GM23338 (cell line): ENCODE data around the gene RRM1. TPM values are rescaled to one million over a fixed set of nuclear protein-coding genes. Genes with fewer than 3 reads are reported as not detected.

Source experiments
- ATAC-seq: fragments of 200-7000 bp; cut with Tn5 transposase; 3 replicates; pipeline ENCODE4 v1.9.1; 2020
- DNase-seq: peaks from one replicate; pipeline ENCODE4 v3.0.0-alpha.2; 2015; ENCODE audit warnings: low spot score
- H2AFZ ChIP-seq: fragments of 200-600 bp; sonication (generic); 2 replicates; pipeline ENCODE4 v1.8.0; 2016; ENCODE audit warnings: antibody characterized with exemption, mild to moderate bottlenecking, moderate library complexity
- H3F3A ChIP-seq: fragments of 200-600 bp; sonication (generic); replicated peaks from 2 replicates; pipeline ENCODE4 v1.8.0; 2017; ENCODE audit warnings: antibody characterized with exemption, mixed run types, low read depth
- H3K27ac ChIP-seq: fragments of 200-600 bp; sonication (generic); 2 replicates; pipeline ENCODE4 v1.6.1; 2016; ENCODE audit warnings: low read depth
- H3K27me3 ChIP-seq: fragments of 200-600 bp; sonication (generic); 2 replicates; pipeline ENCODE4 v1.8.0; 2016; ENCODE audit warnings: mild to moderate bottlenecking, mixed run types, moderate library complexity; ENCODE audit not compliant: insufficient read depth
- H3K36me3 ChIP-seq: fragments of 200-600 bp; sonication (generic); 2 replicates; pipeline ENCODE4 v1.8.0; 2016; ENCODE audit warnings: mild to moderate bottlenecking; ENCODE audit not compliant: insufficient read depth
- H3K4me1 ChIP-seq: fragments of 200-600 bp; sonication (generic); 2 replicates; pipeline ENCODE4 v1.8.0; 2016; ENCODE audit warnings: mild to moderate bottlenecking, moderate library complexity; ENCODE audit not compliant: insufficient read depth
- H3K4me2 ChIP-seq: fragments of 200-600 bp; sonication (generic); 2 replicates; pipeline ENCODE4 v1.7.1; 2017; ENCODE audit warnings: mixed run types
- H3K4me3 ChIP-seq: fragments of 200-600 bp; sonication (generic); 2 replicates; pipeline ENCODE4 v1.6.1; 2016; ENCODE audit warnings: mixed run types
- H3K79me2 ChIP-seq: fragments of 200-600 bp; sonication (generic); replicated peaks from 2 replicates; pipeline ENCODE4 v1.8.0; 2017; ENCODE audit warnings: mild to moderate bottlenecking; ENCODE audit not compliant: insufficient read depth
- H3K9me2 ChIP-seq: fragments of 200-600 bp; sonication (generic); 2 replicates; pipeline ENCODE4 v1.8.0; 2017; ENCODE audit not compliant: insufficient read depth
- H4K20me1 ChIP-seq: fragments of 200-600 bp; sonication (generic); replicated peaks from 2 replicates; pipeline ENCODE4 v1.8.0; 2017; ENCODE audit warnings: mild to moderate bottlenecking; ENCODE audit not compliant: insufficient read depth
- H3K27ac Mint-ChIP-seq: 2 replicates; pipeline ENCODE4 v1.8.0; 2020; ENCODE audit warnings: inconsistent platforms, mild to moderate bottlenecking, moderate library complexity, mixed read lengths
- H3K27me3 Mint-ChIP-seq: 3 replicates; pipeline ENCODE4 v1.8.0; 2022; ENCODE audit warnings: low read depth, mild to moderate bottlenecking, moderate library complexity, mixed read lengths, inconsistent platforms; ENCODE audit not compliant: insufficient read depth, poor library complexity
- H3K36me3 Mint-ChIP-seq: 3 replicates; pipeline ENCODE4 v1.8.0; 2021; ENCODE audit warnings: low read depth, mild to moderate bottlenecking, inconsistent platforms, moderate library complexity, mixed read lengths
- H3K4me1 Mint-ChIP-seq: 3 replicates; pipeline ENCODE4 v1.8.0; 2020; ENCODE audit warnings: mild to moderate bottlenecking, inconsistent platforms, mixed read lengths
- H3K4me3 Mint-ChIP-seq: 3 replicates; pipeline ENCODE4 v1.8.0; 2021; ENCODE audit warnings: moderate library complexity, mild to moderate bottlenecking, inconsistent platforms, mixed read lengths
- H3K9me3 Mint-ChIP-seq: 3 replicates; pipeline ENCODE4 v1.8.0; 2020; ENCODE audit warnings: moderate library complexity, mild to moderate bottlenecking, inconsistent platforms, mixed read lengths
- CREB1 ChIP-seq: fragments of 250-450 bp; sonication (Bioruptor Pico); IDR thresholded peaks from 2 replicates; pipeline ENCODE4 v1.5.0; 2020; ENCODE audit warnings: low read depth, mild to moderate bottlenecking, moderate library complexity
- CTCF ChIP-seq, 2 experiments: fragments of 200-600 bp in 1 of 2; sonication (generic) in 1 of 2; conservative IDR thresholded peaks; 2 replicates each; pipeline versions ENCODE4 v1.5.1 to v1.6.1; 2016 to 2017; ENCODE audit warnings: antibody characterized with exemption in 2 of 2, low read depth in 2 of 2, mild to moderate bottlenecking in 2 of 2, moderate library complexity in 1 of 2
- ETS1 ChIP-seq: IDR thresholded peaks from 2 replicates; pipeline ENCODE4 v1.6.1; 2016; ENCODE audit warnings: antibody characterized with exemption
- EZH2 ChIP-seq: fragments of 200-600 bp; sonication (generic); IDR thresholded peaks from one replicate; pipeline ENCODE4 v1.8.0; 2017; ENCODE audit warnings: antibody characterized with exemption, mild to moderate bottlenecking, low read depth; ENCODE audit not compliant: unreplicated experiment
- EZH2phosphoT487 ChIP-seq: fragments of 200-600 bp; sonication (generic); IDR thresholded peaks from one replicate; pipeline ENCODE4 v1.8.1; 2018; ENCODE audit warnings: antibody characterized with exemption; ENCODE audit not compliant: unreplicated experiment
- JUNB ChIP-seq: IDR thresholded peaks from one replicate; pipeline ENCODE4 v1.6.1; 2016; ENCODE audit warnings: antibody characterized with exemption; ENCODE audit not compliant: unreplicated experiment
- REST ChIP-seq: IDR thresholded peaks from one replicate; pipeline ENCODE4 v1.6.1; 2018; ENCODE audit warnings: antibody characterized with exemption; ENCODE audit not compliant: unreplicated experiment
- STAT1 ChIP-seq: IDR thresholded peaks from one replicate; pipeline ENCODE4 v1.6.1; 2016; ENCODE audit warnings: antibody characterized with exemption; ENCODE audit not compliant: unreplicated experiment
- ZNF114 ChIP-seq: fragments of 250-450 bp; sonication (Bioruptor Pico); IDR thresholded peaks from 2 replicates; pipeline ENCODE4 v1.5.0; 2020; ENCODE audit warnings: mild to moderate bottlenecking, moderate library complexity
- ZNF331 ChIP-seq: fragments of 250-450 bp; sonication (Bioruptor Pico); IDR thresholded peaks from 2 replicates; pipeline ENCODE4 v1.5.0; 2020; ENCODE audit warnings: low read depth, mild to moderate bottlenecking, moderate library complexity
- polyA plus RNA-seq: library from polyadenylated mRNA; unstranded; fragments of >200 nt; fragmentation: Nextera tagmentation; extraction: Ambion mirVana; gene quantifications from 2 replicates; pipeline ENCODE4 v1.2.1, GENCODE V29; 2016
- total RNA-seq: library from RNA; depleted of rRNA; stranded (reverse); fragments of >200 nt; shearing (Covaris generic); gene quantifications from 2 replicates; pipeline ENCODE4 v1.2.3, GENCODE V29; 2014

The RRM1 gene
- total and polyA plus RNA-seq, 2 experiments from 2014 or later: 47.3 to 96.8 TPM

GRCh38 chr11:4065601-4066377 is 28.8 kb upstream of the RRM1 start:
- no peak overlapping the region for H2AFZ ChIP-seq
- no peaks in the 10 kb centered on the region for H3K27me3 ChIP-seq
- no peaks in the 10 kb centered on the region for H3K79me2 ChIP-seq
- no peak; the same call in 2 of the 3 replicates for ATAC-seq
- H3K4me2 ChIP-seq: no peak overlapping the region
- H3K9me2 ChIP-seq: no peaks in the 10 kb centered on the region
- no peak overlapping the region for H3K4me3 ChIP-seq
- TF ChIP-seq ZNF114 (no peak), JUNB (no peak), REST (no peak), ZNF331 (CRISPR knock-in tag) (no peak), CREB1 (CRISPR knock-in tag) (no peak), ETS1 (no peak), EZH2phosphoT487 (no peak), EZH2 (no peak)
- no peaks in the 10 kb centered on the region for H3K4me1 Mint-ChIP-seq
- no peak overlapping the region for H3K27ac Mint-ChIP-seq
- no peaks in the 10 kb centered on the region for H4K20me1 ChIP-seq
- no peak overlapping the region for H3K4me3 Mint-ChIP-seq
- H3K27me3 Mint-ChIP-seq: no peaks in the 10 kb centered on the region
- H3K27ac ChIP-seq: no peak overlapping the region
- peak; percentile 56 for DNase-seq
- no peaks in the 10 kb centered on the region for H3K9me3 Mint-ChIP-seq
- H3K36me3 ChIP-seq: no peaks in the 10 kb centered on the region
- H3K4me1 ChIP-seq: 0 out of 2 replicates have a peak, but pooled peaks cover 3% of the 10 kb centered on the region
- H3F3A ChIP-seq: no peaks in the 10 kb centered on the region
- H3K36me3 Mint-ChIP-seq: no peaks in the 10 kb centered on the region

GRCh38 chr11:4066910-4067309 is 27.7 kb upstream of the RRM1 start:
- Histone ChIP-seq H3K9me2 (no peaks in the 10 kb centered on the region), H2AFZ (no peak overlapping the region), H3K4me1 (0 out of 2 replicates have a peak, but pooled peaks cover 3% of the 10 kb centered on the region), H4K20me1 (no peaks in the 10 kb centered on the region), H3K4me3 (no peak overlapping the region), H3K27me3 (no peaks in the 10 kb centered on the region), H3F3A (no peaks in the 10 kb centered on the region), H3K27ac (no peak overlapping the region), H3K36me3 (no peaks in the 10 kb centered on the region), H3K79me2 (no peaks in the 10 kb centered on the region), H3K4me2 (no peak overlapping the region)
- H3K27me3 Mint-ChIP-seq: no peaks in the 10 kb centered on the region
- H3K9me3 Mint-ChIP-seq: no peaks in the 10 kb centered on the region
- no peak for DNase-seq
- H3K27ac Mint-ChIP-seq: no peak overlapping the region
- H3K4me3 Mint-ChIP-seq: no peak overlapping the region
- ATAC-seq: no peak
- H3K36me3 Mint-ChIP-seq: no peaks in the 10 kb centered on the region
- H3K4me1 Mint-ChIP-seq: no peaks in the 10 kb centered on the region; the same call in 2 of the 3 replicates
- TF ChIP-seq EZH2 (no peak), CTCF (conservative IDR thresholded peaks at IDR 0.05; ENCODE audit: low read depth in 2 of 2) (no peak), REST (no peak), STAT1 (no peak)
